Measurements from ENCODE around the gene TAB2. TPM values are rescaled to one million over a fixed set of nuclear protein-coding genes. Genes with fewer than 3 reads are reported as not detected.

TAB2 gene
- total RNA-seq, 1 donor from 2014 or later = 20.5 TPM

DNA sequence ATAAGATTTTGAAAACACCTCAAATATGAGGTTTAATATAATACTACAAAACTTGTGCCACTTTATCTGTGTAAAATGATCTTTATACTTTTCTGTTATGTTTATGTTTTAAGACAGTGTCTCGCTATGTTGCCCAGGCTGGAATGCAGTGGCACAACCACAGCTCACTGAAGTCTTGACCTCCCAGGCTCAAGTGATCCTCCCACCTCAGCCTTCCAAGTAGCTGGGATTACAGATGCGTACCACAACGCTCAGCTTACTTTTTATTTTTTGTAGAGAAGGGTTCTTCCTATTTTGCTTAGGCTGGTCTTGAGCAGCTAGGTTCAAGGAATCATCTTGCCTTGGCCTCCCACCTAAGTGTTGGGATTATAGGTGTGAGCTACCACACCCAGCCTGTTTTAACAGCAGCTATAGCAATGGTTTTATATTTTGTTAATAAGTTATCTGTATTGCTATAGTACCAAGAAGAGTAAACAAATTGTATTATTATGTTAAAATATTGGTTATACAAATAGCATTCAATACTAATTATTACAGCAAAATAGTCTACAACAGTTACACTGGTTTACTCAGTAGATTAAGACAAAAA is 8.2 kb downstream of the TAB2 start:
- DNase-seq (ENCODE audit: low read depth) (no peak), FAIRE-seq (no peak)
- Histone ChIP-seq H3K36me3 (ENCODE audit: control insufficient read depth, insufficient read depth, low read length) (no peaks in the 10 kb centered on the region), H3K4me3 (ENCODE audit: low read depth, low read length) (no peak overlapping the region), H3K27me3 (ENCODE audit: control insufficient read depth, insufficient read depth, low read length) (no peaks in the 10 kb centered on the region)
- TF ChIP-seq, protein P1, sequence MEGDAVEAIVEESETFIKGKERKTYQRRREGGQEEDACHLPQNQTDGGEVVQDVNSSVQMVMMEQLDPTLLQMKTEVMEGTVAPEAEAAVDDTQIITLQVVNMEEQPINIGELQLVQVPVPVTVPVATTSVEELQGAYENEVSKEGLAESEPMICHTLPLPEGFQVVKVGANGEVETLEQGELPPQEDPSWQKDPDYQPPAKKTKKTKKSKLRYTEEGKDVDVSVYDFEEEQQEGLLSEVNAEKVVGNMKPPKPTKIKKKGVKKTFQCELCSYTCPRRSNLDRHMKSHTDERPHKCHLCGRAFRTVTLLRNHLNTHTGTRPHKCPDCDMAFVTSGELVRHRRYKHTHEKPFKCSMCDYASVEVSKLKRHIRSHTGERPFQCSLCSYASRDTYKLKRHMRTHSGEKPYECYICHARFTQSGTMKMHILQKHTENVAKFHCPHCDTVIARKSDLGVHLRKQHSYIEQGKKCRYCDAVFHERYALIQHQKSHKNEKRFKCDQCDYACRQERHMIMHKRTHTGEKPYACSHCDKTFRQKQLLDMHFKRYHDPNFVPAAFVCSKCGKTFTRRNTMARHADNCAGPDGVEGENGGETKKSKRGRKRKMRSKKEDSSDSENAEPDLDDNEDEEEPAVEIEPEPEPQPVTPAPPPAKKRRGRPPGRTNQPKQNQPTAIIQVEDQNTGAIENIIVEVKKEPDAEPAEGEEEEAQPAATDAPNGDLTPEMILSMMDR (IDR thresholded peaks at IDR 0.05; ENCODE audit: insufficient read depth, low read length, severe bottlenecking) = no peak

- FAIRE-seq = no peak
- Histone ChIP-seq H3K27me3 (ENCODE audit: control insufficient read depth, insufficient read depth, low read length) (no peaks in the 10 kb centered on the region), H3K4me3 (ENCODE audit: low read depth, low read length) (no peak overlapping the region), H3K36me3 (ENCODE audit: control insufficient read depth, insufficient read depth, low read length) (no peaks in the 10 kb centered on the region)
- TF ChIP-seq, protein P1 (IDR thresholded peaks at IDR 0.05; ENCODE audit: insufficient read depth, low read length, severe bottlenecking) = no peak
- no peak for DNase-seq (ENCODE audit: low read depth)
These were observed 10.1 kb downstream of the TAB2 start for GRCh38 chr6:149327638-149328037.

- no peaks in the 10 kb centered on the region for H3K27me3 ChIP-seq (ENCODE audit: control insufficient read depth, insufficient read depth, low read length)
- FAIRE-seq (no peak), DNase-seq (ENCODE audit: low read depth) (no peak)
- no peaks in the 10 kb centered on the region for H3K36me3 ChIP-seq (ENCODE audit: control insufficient read depth, insufficient read depth, low read length)
- H3K4me3 ChIP-seq (ENCODE audit: low read depth, low read length) = no peak overlapping the region
- TF ChIP-seq, protein P1 (IDR thresholded peaks at IDR 0.05; ENCODE audit: insufficient read depth, low read length, severe bottlenecking) = no peak
These were observed 10.6 kb downstream of the TAB2 start for GRCh38 chr6:149328083-149328482.

DNA sequence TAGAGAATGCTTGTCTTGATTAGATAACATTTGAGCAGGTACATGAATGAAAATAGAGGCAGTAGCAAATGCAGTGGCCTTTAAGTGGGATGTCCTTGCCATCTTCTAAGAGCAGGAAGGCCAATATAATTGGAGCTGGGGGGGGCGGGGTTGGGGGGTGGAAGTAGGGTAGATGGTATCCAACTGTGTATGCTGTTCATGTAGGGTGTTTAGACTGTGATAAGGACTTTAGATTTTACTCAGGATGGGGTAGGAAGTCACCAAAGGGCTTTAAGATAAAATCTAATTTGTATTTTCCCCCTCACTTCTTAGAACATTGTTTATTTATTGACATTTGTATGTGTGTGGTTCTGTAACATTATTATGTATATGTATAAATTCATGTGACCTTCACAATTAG is 12.0 kb downstream of the TAB2 start:
- FAIRE-seq (no peak), DNase-seq (ENCODE audit: low read depth) (no peak)
- TF ChIP-seq, protein P1 (IDR thresholded peaks at IDR 0.05; ENCODE audit: insufficient read depth, low read length, severe bottlenecking) = no peak
- H3K27me3 ChIP-seq (ENCODE audit: control insufficient read depth, insufficient read depth, low read length) = no peaks in the 10 kb centered on the region
- no peak overlapping the region for H3K4me3 ChIP-seq (ENCODE audit: low read depth, low read length)
- no peaks in the 10 kb centered on the region for H3K36me3 ChIP-seq (ENCODE audit: control insufficient read depth, insufficient read depth, low read length)

- H3K4me3 ChIP-seq (ENCODE audit: low read depth, low read length) = no peak overlapping the region
- H3K27me3 ChIP-seq (ENCODE audit: control insufficient read depth, insufficient read depth, low read length) = no peaks in the 10 kb centered on the region
- TF ChIP-seq, protein P1 (IDR thresholded peaks at IDR 0.05; ENCODE audit: insufficient read depth, low read length, severe bottlenecking) = no peak
- DNase-seq (ENCODE audit: low read depth) (no peak), FAIRE-seq (no peak)
- H3K36me3 ChIP-seq (ENCODE audit: control insufficient read depth, insufficient read depth, low read length) = no peaks in the 10 kb centered on the region
These were observed 12.6 kb downstream of the TAB2 start for GRCh38 chr6:149330133-149330532.

Measured in bronchial epithelial cell (primary cell).